GM18519 (cell line): ENCODE measurements around the gene RASL10B.

ENCODE experiments used
- ATAC-seq: cut with Tn5 transposase; IDR thresholded peaks from one replicate; pipeline ENCODE4 v1.9.1; 2021; ENCODE audit warnings: mild to moderate bottlenecking, moderate library complexity; ENCODE audit not compliant: unreplicated experiment, low FRiP score

RASL10B gene

GRCh38 chr17:35763767-35764122 lies 32.3 kb downstream of the RASL10B start:
- ATAC-seq: no peak

- peak; percentile 62 for ATAC-seq
These were observed 32.9 kb downstream of the RASL10B start for GRCh38 chr17:35764123-35764991.

DNA sequence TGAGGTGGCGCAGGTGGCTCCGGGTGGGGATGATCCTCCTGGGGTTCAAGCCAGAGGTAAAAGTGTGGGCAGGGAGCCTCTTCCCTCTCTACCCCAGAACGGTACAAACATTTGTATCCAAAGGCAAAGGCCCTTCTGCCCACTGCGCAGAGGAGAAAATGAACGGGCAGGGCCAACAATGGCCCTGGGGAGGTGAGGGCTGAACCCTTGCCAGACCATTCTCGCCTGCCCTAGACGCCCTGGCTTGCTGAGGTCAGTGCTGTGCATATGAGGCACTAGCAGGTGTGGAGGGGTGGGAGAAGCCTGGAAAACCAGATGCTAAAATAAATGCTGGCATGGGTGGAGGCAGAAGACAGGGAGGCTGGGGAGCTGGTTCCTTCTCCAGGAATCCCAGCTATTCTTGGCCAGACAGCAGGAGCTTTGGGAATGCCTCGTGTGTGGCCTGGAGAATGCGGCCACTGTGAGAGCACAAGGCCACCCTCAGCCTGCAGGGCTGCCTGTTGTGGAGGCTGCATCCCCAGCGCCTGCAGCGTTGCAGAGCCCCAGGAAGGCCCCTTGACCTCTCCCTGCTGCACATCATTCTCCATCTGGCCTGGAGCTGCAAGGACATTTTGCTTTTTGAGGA lies 33.8 kb downstream of the RASL10B start:
- ATAC-seq: no peak

- no peak for ATAC-seq
These were observed 34.5 kb downstream of the RASL10B start for GRCh38 chr17:35765756-35766488.

GRCh38 chr17:35766489-35766877 lies 35.0 kb downstream of the RASL10B start:
- ATAC-seq: no peak

- no peak for ATAC-seq
These were observed 35.6 kb downstream of the RASL10B start for GRCh38 chr17:35766903-35767510.

- ATAC-seq: no peak
These were observed 37.4 kb downstream of the RASL10B start for GRCh38 chr17:35768797-35769196.

DNA sequence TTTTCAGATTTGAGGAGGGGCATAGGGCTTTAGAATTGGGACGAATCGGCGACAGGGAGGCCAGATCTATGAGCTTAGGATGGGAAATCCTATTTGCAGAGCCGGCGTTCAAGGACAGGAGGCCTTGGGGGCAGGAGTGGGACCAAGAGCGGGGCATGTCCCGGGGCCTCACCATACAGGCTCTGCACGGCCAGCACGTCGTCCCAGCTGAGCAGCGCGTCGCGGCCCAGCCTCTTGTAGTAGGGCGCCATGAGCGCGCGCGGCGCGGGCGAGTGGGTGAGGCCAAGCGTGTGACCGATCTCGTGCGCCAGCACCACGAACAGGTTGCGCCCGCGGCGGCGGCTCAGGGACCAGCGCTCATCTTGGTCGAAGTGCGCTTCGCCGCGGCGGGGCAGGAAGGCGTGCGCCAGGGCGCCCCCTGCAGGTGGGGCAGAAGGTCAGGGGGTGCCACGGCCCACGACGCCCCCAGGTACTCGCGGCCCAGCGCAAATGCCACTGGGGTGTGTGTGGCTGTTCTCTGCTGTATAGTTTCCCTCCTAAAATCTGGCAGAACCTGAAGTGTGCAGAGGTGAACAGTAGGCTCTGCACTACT lies 38.6 kb downstream of the RASL10B start:
- ATAC-seq: no peak

GRCh38 chr17:35773129-35773528 lies 41.7 kb downstream of the RASL10B start:
- ATAC-seq: no peak

DNA sequence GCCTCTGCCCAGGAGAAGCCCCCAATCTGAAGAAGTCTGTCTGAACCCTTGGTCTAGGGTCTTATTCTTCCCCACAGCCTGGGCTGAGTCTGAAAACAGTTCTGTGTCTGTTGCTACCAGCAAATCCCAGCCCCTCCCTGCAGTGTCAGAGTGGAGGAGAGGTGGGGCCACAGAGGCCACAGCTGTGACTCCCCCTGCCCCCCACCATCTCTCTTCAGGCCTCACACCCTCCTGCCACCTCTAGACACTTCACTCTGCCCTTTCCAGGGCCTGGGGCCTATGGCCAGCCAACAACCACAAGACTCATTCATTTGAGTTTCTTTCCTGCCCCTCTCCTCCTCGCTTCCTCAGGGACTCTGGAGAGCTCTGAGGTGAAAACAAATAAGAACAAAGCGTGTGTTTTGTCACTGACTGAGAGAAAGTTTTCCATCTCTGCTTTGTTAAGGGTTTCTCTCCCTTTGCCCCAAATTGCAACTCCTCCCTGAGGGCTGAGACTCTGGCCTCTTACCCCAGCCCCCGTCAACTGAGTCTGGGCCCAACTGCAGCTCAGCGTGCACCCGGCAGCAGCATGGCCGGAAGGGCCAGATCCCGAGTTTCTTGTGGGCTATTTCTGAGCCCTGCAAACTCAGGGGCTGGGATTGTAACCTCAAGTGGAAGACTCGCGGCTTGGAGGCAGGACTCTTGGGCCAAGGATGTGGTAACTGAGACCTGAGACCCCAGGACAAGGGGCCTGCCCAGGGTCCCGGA lies 42.4 kb downstream of the RASL10B start:
- ATAC-seq: no peak

GRCh38 chr17:35774499-35774898 lies 43.1 kb downstream of the RASL10B start:
- no peak for ATAC-seq

DNA sequence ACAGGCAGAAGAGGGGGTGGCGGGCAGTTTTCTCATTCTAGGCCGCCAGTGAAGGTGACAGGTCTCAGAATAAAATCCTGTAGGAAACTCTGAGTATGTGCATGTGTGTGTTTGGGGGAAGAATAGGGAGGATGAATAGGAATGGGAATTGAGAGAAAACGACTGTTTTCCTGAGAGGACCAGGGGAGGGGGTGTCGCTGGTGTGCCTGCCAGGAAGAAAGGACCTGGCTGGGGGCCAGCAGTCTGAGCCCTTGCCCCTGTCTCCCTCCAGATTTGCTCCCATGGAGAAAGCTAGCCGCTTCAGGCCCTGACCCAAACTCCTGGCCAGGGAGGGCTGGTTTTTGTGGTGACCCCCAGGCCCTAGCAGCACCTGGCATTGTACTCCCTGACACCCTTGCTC lies 43.6 kb downstream of the RASL10B start:
- no peak for ATAC-seq

- ATAC-seq: no peak
These were observed 44.1 kb downstream of the RASL10B start for GRCh38 chr17:35775583-35775982.

GRCh38 chr17:35778641-35779196 lies 47.3 kb downstream of the RASL10B start:
- ATAC-seq: no peak

DNA sequence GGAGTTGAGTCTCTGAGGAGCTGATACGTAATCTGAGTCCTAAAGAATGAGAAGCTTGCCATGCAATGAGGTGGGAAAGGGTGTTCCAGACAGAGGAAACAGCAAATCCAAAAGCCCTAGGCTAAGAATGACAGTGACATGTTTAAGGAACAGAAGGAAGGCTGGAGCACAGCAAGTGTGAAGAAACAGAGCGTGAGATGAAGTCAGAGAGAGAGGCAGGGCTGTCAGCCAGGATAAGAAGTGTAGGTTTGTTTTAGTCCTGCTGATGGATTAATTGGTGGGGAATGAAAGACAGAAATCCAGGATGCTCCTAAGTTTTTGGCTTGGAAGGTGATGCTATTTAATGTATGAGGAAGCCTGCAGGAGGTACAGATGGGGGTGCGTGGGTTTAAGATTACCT lies 49.5 kb downstream of the RASL10B start:
- ATAC-seq: no peak

DNA sequence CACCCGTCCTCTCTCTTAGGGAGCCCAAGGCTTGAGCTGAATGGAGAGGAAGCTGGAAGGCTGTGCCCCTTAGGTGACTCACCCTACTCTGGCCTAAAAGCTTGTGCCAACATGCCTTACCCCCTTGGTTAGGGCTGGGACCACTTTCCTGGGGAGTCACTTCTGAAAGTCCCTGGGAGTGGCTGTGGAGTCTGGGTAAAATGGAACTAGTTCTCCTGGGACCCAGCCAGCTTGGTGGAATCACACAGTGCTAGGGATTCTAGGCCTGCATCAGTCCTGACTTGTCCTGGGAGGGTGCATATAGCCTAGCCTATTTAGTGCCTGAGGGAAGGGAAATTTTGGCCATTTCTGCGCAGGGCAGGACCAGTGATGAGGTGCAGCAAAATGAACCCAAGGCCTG lies 53.5 kb downstream of the RASL10B start:
- no peak for ATAC-seq

GRCh38 chr17:35786941-35787432 lies 55.5 kb downstream of the RASL10B start:
- no peak for ATAC-seq

DNA sequence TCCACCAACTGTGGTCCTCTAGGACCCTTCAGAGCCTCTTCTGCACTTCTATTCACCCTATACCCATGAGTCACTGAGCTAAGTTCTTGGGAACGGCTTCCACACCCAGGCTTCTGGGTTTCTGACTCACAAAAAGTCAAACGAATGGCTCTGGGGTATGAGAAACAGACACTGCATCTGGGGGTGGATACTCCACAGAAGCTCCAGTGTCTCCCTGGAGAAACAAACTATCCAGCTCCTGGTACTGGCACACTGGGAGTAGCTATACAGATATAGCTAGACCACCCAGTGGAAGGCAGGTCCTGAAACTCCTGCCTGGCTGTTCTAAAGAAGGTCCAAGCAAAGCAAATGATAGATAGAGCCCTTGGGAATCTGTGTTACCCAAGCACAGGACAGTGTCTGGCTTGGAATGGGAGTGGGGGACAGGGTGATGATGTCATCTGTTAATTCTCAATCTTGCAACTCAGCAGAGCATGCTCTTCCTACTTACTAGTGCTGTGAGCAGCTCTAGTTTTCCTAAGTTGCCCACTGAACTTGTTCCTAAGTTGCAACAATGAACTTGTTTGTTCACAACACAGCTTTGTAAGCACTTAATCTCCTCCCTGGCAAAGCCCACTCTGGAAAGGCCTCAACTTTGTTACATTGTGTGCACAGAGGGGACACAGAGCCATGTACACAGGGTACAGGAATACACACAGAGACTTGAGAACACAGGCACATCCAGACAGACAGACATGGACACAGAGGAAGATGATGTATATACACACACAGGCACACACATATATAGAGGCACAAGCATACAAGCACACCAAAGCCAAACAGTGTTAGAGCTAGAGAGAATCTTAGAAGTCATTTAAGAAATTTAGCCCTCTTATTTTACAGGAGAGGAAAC lies 57.3 kb downstream of the RASL10B start:
- no peak for ATAC-seq

GRCh38 chr17:35790841-35791240 lies 59.4 kb downstream of the RASL10B start:
- ATAC-seq: no peak
